ENCODE data around the gene TWF2. TPM values are rescaled to one million over a fixed set of nuclear protein-coding genes. Genes with fewer than 3 reads are reported as not detected.
A peak's percentile ranks its signal among the peaks of the same experiment; 100 is the strongest.

TWF2 gene
- total and polyA plus RNA-seq, 4 donors = 40.5 to 52.2 (median 45.2) TPM

DNA sequence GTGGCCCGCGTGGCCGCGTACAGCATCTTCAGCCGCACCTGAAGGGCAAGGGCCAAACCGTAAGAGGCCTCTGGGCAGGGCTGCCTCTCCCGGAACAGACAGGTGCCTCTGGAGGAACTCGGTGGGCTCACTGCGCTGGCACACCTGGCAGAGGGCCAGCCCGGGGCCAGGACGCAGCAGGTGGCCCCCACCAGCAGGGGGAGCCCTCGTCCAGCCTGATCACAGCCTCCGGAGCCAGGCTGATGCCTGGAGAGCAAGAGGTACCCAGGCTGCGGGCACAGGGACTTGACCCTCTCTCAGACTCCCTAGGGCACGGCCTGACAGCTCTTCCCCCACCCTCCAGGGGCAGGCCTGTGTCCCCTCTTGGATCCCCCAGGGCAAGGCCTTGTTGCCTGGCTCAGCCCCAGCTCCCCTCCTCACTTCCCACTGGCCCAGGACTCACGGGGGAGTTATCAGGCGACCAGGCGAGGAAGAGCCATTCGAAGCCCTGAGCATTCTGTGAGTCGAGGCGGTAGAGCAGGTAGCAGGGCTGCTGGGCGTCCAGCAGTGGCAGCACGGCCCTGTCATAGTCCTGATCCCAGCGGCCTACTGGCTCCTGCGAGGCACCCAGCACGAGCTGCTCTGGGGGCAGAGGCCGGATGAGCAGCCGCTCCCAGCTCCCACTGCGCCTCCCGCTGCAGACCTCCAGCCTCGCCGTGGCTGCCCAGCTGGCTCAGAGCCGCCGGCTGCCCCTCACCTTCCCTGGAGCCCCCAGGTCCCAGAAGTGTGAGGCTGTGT lies 7.3 kb downstream of the TWF2 start:
- peaks cover 0 to 6% of the 10 kb centered on the region in 2 donors for H3K36me3 ChIP-seq (ENCODE audit: control insufficient read depth in 1 of 2, insufficient read depth in 2 of 2, low read length in 1 of 2)
- no peak overlapping the region for H3K4me3 ChIP-seq (ENCODE audit: low read length in 2 of 2)
- ATAC-seq (ENCODE audit: low FRiP score) (peak; percentile 61), DNase-seq (peak; percentile 88 to 94)
- 76 to 78% methylated on average over 33 to 34 of the region's 34 CpGs for WGBS, 2 donors
- intact Hi-C loops (cut with DNase I) = loop anchor here (2.0 to 5.0 kb wide), 2 partner anchors 109 to 111 kb away; no protein-coding TSS in a partner anchor
- no peak overlapping the region for H3K27ac ChIP-seq (ENCODE audit: low read depth in 1 of 2, low read length in 2 of 2)
- H3K4me1 ChIP-seq (ENCODE audit: control insufficient read depth in 1 of 2, insufficient read depth in 2 of 2, low read length in 2 of 2) = no peaks in the 10 kb centered on the region
- no peaks in the 10 kb centered on the region for H3K27me3 ChIP-seq (ENCODE audit: control insufficient read depth in 1 of 2, insufficient read depth in 2 of 2, low read length in 1 of 2)
- H3K9me3 ChIP-seq (ENCODE audit: control insufficient read depth, low read length) = no peaks in the 10 kb centered on the region

- WGBS, 2 donors = 91 to 92% methylated on average over 14 to 16 of the region's 16 CpGs
- H3K36me3 ChIP-seq (ENCODE audit: control insufficient read depth in 1 of 2, insufficient read depth in 2 of 2, low read length in 1 of 2) = peaks cover 0 to 6% of the 10 kb centered on the region in 2 donors
- no peaks in the 10 kb centered on the region for H3K4me1 ChIP-seq (ENCODE audit: control insufficient read depth in 1 of 2, insufficient read depth in 2 of 2, low read length in 2 of 2)
- H3K27ac ChIP-seq (ENCODE audit: low read depth in 1 of 2, low read length in 2 of 2) = no peak overlapping the region
- intact Hi-C loops (cut with DNase I) = loop anchor here (2.0 to 5.0 kb wide), 2 partner anchors 110 to 111 kb away; no protein-coding TSS in a partner anchor
- peak in 1 of 2 donors; percentile 43 for DNase-seq
- no peaks in the 10 kb centered on the region for H3K27me3 ChIP-seq (ENCODE audit: control insufficient read depth in 1 of 2, insufficient read depth in 2 of 2, low read length in 1 of 2)
- H3K4me3 ChIP-seq (ENCODE audit: low read length in 2 of 2) = no peak overlapping the region
- ATAC-seq (ENCODE audit: low FRiP score) = no peak
- no peaks in the 10 kb centered on the region for H3K9me3 ChIP-seq (ENCODE audit: control insufficient read depth, low read length)
These were observed 8.0 kb downstream of the TWF2 start for GRCh38 chr3:52230889-52231499.

GRCh38 chr3:52230461-52230860 lies 8.5 kb downstream of the TWF2 start:
- no peak overlapping the region for H3K4me3 ChIP-seq (ENCODE audit: low read length in 2 of 2)
- DNase-seq (no peak), ATAC-seq (ENCODE audit: low FRiP score) (no peak)
- no peaks in the 10 kb centered on the region for H3K9me3 ChIP-seq (ENCODE audit: control insufficient read depth, low read length)
- no peaks in the 10 kb centered on the region for H3K4me1 ChIP-seq (ENCODE audit: control insufficient read depth in 1 of 2, insufficient read depth in 2 of 2, low read length in 2 of 2)
- 92 to 93% methylated on average over 6 of the region's 6 CpGs for WGBS, 2 donors
- H3K27ac ChIP-seq (ENCODE audit: low read depth in 1 of 2, low read length in 2 of 2) = no peak overlapping the region
- no peaks in the 10 kb centered on the region for H3K27me3 ChIP-seq (ENCODE audit: control insufficient read depth in 1 of 2, insufficient read depth in 2 of 2, low read length in 1 of 2)
- peaks cover 0 to 6% of the 10 kb centered on the region in 2 donors for H3K36me3 ChIP-seq (ENCODE audit: control insufficient read depth in 1 of 2, insufficient read depth in 2 of 2, low read length in 1 of 2)
- intact Hi-C loops (cut with DNase I) = loop anchor here (2.0 to 5.0 kb wide), 2 partner anchors 110 to 112 kb away; no protein-coding TSS in a partner anchor

GRCh38 chr3:52229656-52230055 lies 9.3 kb downstream of the TWF2 start:
- Histone ChIP-seq H3K27me3 (ENCODE audit: control insufficient read depth in 1 of 2, insufficient read depth in 2 of 2, low read length in 1 of 2) (no peaks in the 10 kb centered on the region), H3K4me3 (ENCODE audit: low read length in 2 of 2) (no peak overlapping the region), H3K27ac (ENCODE audit: low read depth in 1 of 2, low read length in 2 of 2) (no peak overlapping the region), H3K4me1 (ENCODE audit: control insufficient read depth in 1 of 2, insufficient read depth in 2 of 2, low read length in 2 of 2) (no peaks in the 10 kb centered on the region), H3K9me3 (ENCODE audit: control insufficient read depth, low read length) (no peaks in the 10 kb centered on the region), H3K36me3 (ENCODE audit: control insufficient read depth in 1 of 2, insufficient read depth in 2 of 2, low read length in 1 of 2) (peaks cover 0 to 6% of the 10 kb centered on the region in 2 donors)
- WGBS, 2 donors = 93 to 95% methylated on average over 13 of the region's 13 CpGs
- ATAC-seq (ENCODE audit: low FRiP score) (no peak), DNase-seq (peak in 1 of 2 donors; percentile 37)
- intact Hi-C loops (cut with DNase I) = loop anchor here (2.0 to 5.0 kb wide), 2 partner anchors 111 to 113 kb away; no protein-coding TSS in a partner anchor

- intact Hi-C loops (cut with DNase I) = no loop called here
- 90 to 93% methylated on average over 21 of the region's 21 CpGs for WGBS, 2 donors
- H3K27ac ChIP-seq (ENCODE audit: low read depth in 1 of 2, low read length in 2 of 2) = no peak overlapping the region
- ATAC-seq (ENCODE audit: low FRiP score) (no peak), DNase-seq (peak in 1 of 2 donors; percentile 37)
- H3K36me3 ChIP-seq (ENCODE audit: control insufficient read depth in 1 of 2, insufficient read depth in 2 of 2, low read length in 1 of 2) = peaks cover 0 to 6% of the 10 kb centered on the region in 2 donors
- no peaks in the 10 kb centered on the region for H3K27me3 ChIP-seq (ENCODE audit: control insufficient read depth in 1 of 2, insufficient read depth in 2 of 2, low read length in 1 of 2)
- no peaks in the 10 kb centered on the region for H3K4me1 ChIP-seq (ENCODE audit: control insufficient read depth in 1 of 2, insufficient read depth in 2 of 2, low read length in 2 of 2)
- H3K9me3 ChIP-seq (ENCODE audit: control insufficient read depth, low read length) = no peaks in the 10 kb centered on the region
- H3K4me3 ChIP-seq (ENCODE audit: low read length in 2 of 2) = no peak overlapping the region
These were observed 10.1 kb downstream of the TWF2 start for GRCh38 chr3:52228751-52229291.

DNA sequence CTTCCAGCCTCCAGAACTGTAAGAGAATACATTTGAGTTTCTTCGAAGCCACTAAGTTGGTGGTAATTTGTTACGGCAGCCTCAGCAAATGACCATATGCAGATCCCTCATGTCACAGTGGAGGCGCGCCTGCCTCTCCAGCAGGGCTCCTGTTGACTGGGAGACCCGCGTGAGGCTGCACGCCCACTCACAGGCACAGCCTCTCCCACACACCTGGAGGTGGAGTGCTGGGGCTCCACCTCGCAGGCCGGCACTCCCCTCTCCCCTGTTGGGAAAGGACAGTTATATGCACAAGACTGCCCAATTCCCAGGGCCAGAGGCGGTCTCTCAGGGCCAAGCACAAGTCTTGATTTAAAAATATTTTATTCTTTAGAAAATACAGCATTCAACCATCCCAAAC lies 10.7 kb downstream of the TWF2 start:
- ATAC-seq (ENCODE audit: low FRiP score) = no peak
- Histone ChIP-seq H3K36me3 (ENCODE audit: control insufficient read depth in 1 of 2, insufficient read depth in 2 of 2, low read length in 1 of 2) (peaks cover 0 to 6% of the 10 kb centered on the region in 2 donors), H3K4me3 (ENCODE audit: low read length in 2 of 2) (no peak overlapping the region), H3K27me3 (ENCODE audit: control insufficient read depth in 1 of 2, insufficient read depth in 2 of 2, low read length in 1 of 2) (no peaks in the 10 kb centered on the region), H3K4me1 (ENCODE audit: control insufficient read depth in 1 of 2, insufficient read depth in 2 of 2, low read length in 2 of 2) (no peaks in the 10 kb centered on the region), H3K27ac (ENCODE audit: low read depth in 1 of 2, low read length in 2 of 2) (no peak overlapping the region), H3K9me3 (ENCODE audit: control insufficient read depth, low read length) (no peaks in the 10 kb centered on the region)
- intact Hi-C loops (cut with DNase I) = no loop called here
- WGBS, 2 donors = 84 to 90% methylated on average over 10 of the region's 10 CpGs
- no peak for DNase-seq

GRCh38 chr3:52227766-52228165 lies 11.2 kb downstream of the TWF2 start:
- no peak overlapping the region for H3K27ac ChIP-seq (ENCODE audit: low read depth in 1 of 2, low read length in 2 of 2)
- no peaks in the 10 kb centered on the region for H3K4me1 ChIP-seq (ENCODE audit: control insufficient read depth in 1 of 2, insufficient read depth in 2 of 2, low read length in 2 of 2)
- DNase-seq (peak in 1 of 2 donors; percentile 32), ATAC-seq (ENCODE audit: low FRiP score) (no peak)
- no peaks in the 10 kb centered on the region for H3K9me3 ChIP-seq (ENCODE audit: control insufficient read depth, low read length)
- intact Hi-C loops (cut with DNase I) = no loop called here
- no peak overlapping the region for H3K4me3 ChIP-seq (ENCODE audit: low read length in 2 of 2)
- WGBS, 2 donors = 81% methylated on average over 7 of the region's 7 CpGs
- peaks cover 0 to 6% of the 10 kb centered on the region in 2 donors for H3K36me3 ChIP-seq (ENCODE audit: control insufficient read depth in 1 of 2, insufficient read depth in 2 of 2, low read length in 1 of 2)
- H3K27me3 ChIP-seq (ENCODE audit: control insufficient read depth in 1 of 2, insufficient read depth in 2 of 2, low read length in 1 of 2) = no peaks in the 10 kb centered on the region

GRCh38 chr3:52227117-52227516 lies 11.8 kb downstream of the TWF2 start:
- no peaks in the 10 kb centered on the region for H3K4me1 ChIP-seq (ENCODE audit: control insufficient read depth in 1 of 2, insufficient read depth in 2 of 2, low read length in 2 of 2)
- no peaks in the 10 kb centered on the region for H3K27me3 ChIP-seq (ENCODE audit: control insufficient read depth in 1 of 2, insufficient read depth in 2 of 2, low read length in 1 of 2)
- ATAC-seq (ENCODE audit: low FRiP score) (no peak), DNase-seq (peak in 1 of 2 donors; percentile 26)
- no peak overlapping the region for H3K4me3 ChIP-seq (ENCODE audit: low read length in 2 of 2)
- WGBS, 2 donors = 87 to 89% methylated on average over 4 of the region's 4 CpGs
- H3K36me3 ChIP-seq (ENCODE audit: control insufficient read depth in 1 of 2, insufficient read depth in 2 of 2, low read length in 1 of 2) = peaks cover 0 to 6% of the 10 kb centered on the region in 2 donors
- H3K9me3 ChIP-seq (ENCODE audit: control insufficient read depth, low read length) = no peaks in the 10 kb centered on the region
- H3K27ac ChIP-seq (ENCODE audit: low read depth in 1 of 2, low read length in 2 of 2) = no peak overlapping the region
- intact Hi-C loops (cut with DNase I) = no loop called here

All from aorta (tissue), 5 donors.